Fibroblast of peridontal ligament (primary cell): Measurements from ENCODE around the gene SLC34A2.
"Not testable (repeated sequence)": the region's sequence is repeated elsewhere in the genome, so short reads cannot be mapped to it uniquely, and the experiment has no call there.

Experiments used
- DNase-seq: peaks from one replicate; pipeline ENCODE4 v3.0.0-alpha.2; 2010; ENCODE audit errors: extremely low read depth

Gene SLC34A2

GRCh38 chr4:25661441-25661840 lies 5.8 kb downstream of the SLC34A2 start:
- DNase-seq: not testable (repeated sequence)

GRCh38 chr4:25662306-25662705 lies 6.7 kb downstream of the SLC34A2 start:
- DNase-seq: no peak

- DNase-seq: no peak
Observed at GRCh38 chr4:25663781-25664180, 8.1 kb downstream of the SLC34A2 start.

GRCh38 chr4:25666031-25666630 lies 10.5 kb downstream of the SLC34A2 start:
- DNase-seq: no peak

GRCh38 chr4:25667931-25668557 lies 12.4 kb downstream of the SLC34A2 start:
- no peak for DNase-seq

- no peak for DNase-seq
Observed at GRCh38 chr4:25670991-25671390, 15.3 kb downstream of the SLC34A2 start.

GRCh38 chr4:25672756-25673155 lies 17.1 kb downstream of the SLC34A2 start:
- DNase-seq: no peak

GRCh38 chr4:25674386-25674785 lies 18.7 kb downstream of the SLC34A2 start:
- no peak for DNase-seq

- no peak for DNase-seq
Observed at GRCh38 chr4:25676221-25676620, 20.6 kb downstream of the SLC34A2 start.

- no peak for DNase-seq
Observed at GRCh38 chr4:25677157-25677556, 21.5 kb downstream of the SLC34A2 start.

- DNase-seq: no peak
Observed at GRCh38 chr4:25677943-25678342, 22.3 kb downstream of the SLC34A2 start.

- DNase-seq: no peak
Observed at GRCh38 chr4:25687773-25688172, 32.1 kb downstream of the SLC34A2 start.

GRCh38 chr4:25694466-25694865 lies 38.8 kb downstream of the SLC34A2 start:
- DNase-seq: no peak

- no peak for DNase-seq
Observed at GRCh38 chr4:25696409-25696808, 40.8 kb downstream of the SLC34A2 start.

- DNase-seq: no peak
Observed at GRCh38 chr4:25697516-25697915, 41.9 kb downstream of the SLC34A2 start.

- no peak for DNase-seq
Observed at GRCh38 chr4:25700661-25701060, 45.0 kb downstream of the SLC34A2 start.

GRCh38 chr4:25702848-25703247 lies 47.2 kb downstream of the SLC34A2 start:
- DNase-seq: peak; percentile 88

- peak; percentile 19 for DNase-seq
Observed at GRCh38 chr4:25703731-25704388, 48.2 kb downstream of the SLC34A2 start.

GRCh38 chr4:25704516-25704915 lies 48.9 kb downstream of the SLC34A2 start:
- DNase-seq: no peak

GRCh38 chr4:25710637-25711036 lies 55.0 kb downstream of the SLC34A2 start:
- DNase-seq: no peak

GRCh38 chr4:25712611-25713010 lies 57.0 kb downstream of the SLC34A2 start:
- no peak for DNase-seq

GRCh38 chr4:25713812-25714211 lies 58.2 kb downstream of the SLC34A2 start:
- DNase-seq: no peak

GRCh38 chr4:25722964-25723363 lies 67.3 kb downstream of the SLC34A2 start:
- no peak for DNase-seq
